ENCODE results near the gene TRPV6. TPM values are rescaled to one million over a fixed set of nuclear protein-coding genes. Genes with fewer than 3 reads are reported as not detected.

Gene TRPV6
- total RNA-seq, 6 experiments from 2014 or later = not detected

- Mint-ChIP-seq H3K4me3 (no peak overlapping the region), H3K4me1 (ENCODE audit: low read depth) (no peaks in the 10 kb centered on the region), H3K27ac (no peak overlapping the region), H3K36me3 (ENCODE audit: low read depth) (no peaks in the 10 kb centered on the region), H3K9me3 (no peaks in the 10 kb centered on the region), H3K27me3 (ENCODE audit: insufficient read depth) (peaks cover 26% of the 10 kb centered on the region)
- TF ChIP-seq CTCF (IDR thresholded peaks at IDR 0.05) = no peak
- no peak for DNase-seq
These were observed 2.4 kb downstream of the TRPV6 start for GRCh38 chr7:142883145-142883544.

- no peak for TF ChIP-seq CTCF (IDR thresholded peaks at IDR 0.05)
- Mint-ChIP-seq H3K27ac (no peak overlapping the region), H3K9me3 (no peaks in the 10 kb centered on the region), H3K27me3 (ENCODE audit: insufficient read depth) (peaks cover 30% of the 10 kb centered on the region), H3K36me3 (ENCODE audit: low read depth) (no peaks in the 10 kb centered on the region), H3K4me3 (no peak overlapping the region), H3K4me1 (ENCODE audit: low read depth) (no peaks in the 10 kb centered on the region)
- DNase-seq = no peak
These were observed 3.2 kb downstream of the TRPV6 start for GRCh38 chr7:142882338-142882678.

GRCh38 chr7:142881586-142882337 lies 3.8 kb downstream of the TRPV6 start:
- Mint-ChIP-seq H3K4me3 (no peak overlapping the region), H3K4me1 (ENCODE audit: low read depth) (no peaks in the 10 kb centered on the region), H3K36me3 (ENCODE audit: low read depth) (no peaks in the 10 kb centered on the region), H3K9me3 (no peaks in the 10 kb centered on the region), H3K27me3 (ENCODE audit: insufficient read depth) (peaks cover 29% of the 10 kb centered on the region), H3K27ac (no peak overlapping the region)
- TF ChIP-seq CTCF (IDR thresholded peaks at IDR 0.05) = no peak
- no peak for DNase-seq

- no peak overlapping the region for H3K4me3 Mint-ChIP-seq
- H3K36me3 Mint-ChIP-seq (ENCODE audit: low read depth) = no peaks in the 10 kb centered on the region
- H3K27me3 Mint-ChIP-seq (ENCODE audit: insufficient read depth) = peaks cover 30% of the 10 kb centered on the region
- no peaks in the 10 kb centered on the region for H3K4me1 Mint-ChIP-seq (ENCODE audit: low read depth)
- H3K9me3 Mint-ChIP-seq = no peaks in the 10 kb centered on the region
- peak; percentile 85 for TF ChIP-seq CTCF (IDR thresholded peaks at IDR 0.05)
- no peak overlapping the region for H3K27ac Mint-ChIP-seq
- DNase-seq = peak; percentile 6
These were observed 4.6 kb downstream of the TRPV6 start for GRCh38 chr7:142880876-142881505.

GRCh38 chr7:142879060-142879459 lies 6.5 kb downstream of the TRPV6 start:
- no peak for TF ChIP-seq CTCF (IDR thresholded peaks at IDR 0.05)
- H3K4me3 Mint-ChIP-seq = no peak overlapping the region
- no peak overlapping the region for H3K27ac Mint-ChIP-seq
- H3K9me3 Mint-ChIP-seq = no peaks in the 10 kb centered on the region
- no peaks in the 10 kb centered on the region for H3K36me3 Mint-ChIP-seq (ENCODE audit: low read depth)
- H3K4me1 Mint-ChIP-seq (ENCODE audit: low read depth) = no peaks in the 10 kb centered on the region
- peaks cover 34% of the 10 kb centered on the region for H3K27me3 Mint-ChIP-seq (ENCODE audit: insufficient read depth)
- DNase-seq = no peak
